Measurements from ENCODE around the gene GMFB. TPM values are rescaled to one million over a fixed set of nuclear protein-coding genes. Genes with fewer than 3 reads are reported as not detected.
"Not testable (repeated sequence)": the region's sequence is repeated elsewhere in the genome, so short reads cannot be mapped to it uniquely, and the experiment has no call there.

GMFB gene
- total RNA-seq, 1 donor from 2014 or later: 37.4 TPM

GRCh38 chr14:54462048-54462447, 26.7 kb downstream of the GMFB start:
- intact Hi-C loops (cut with micrococcal nuclease): no loop called here

GRCh38 chr14:54459106-54459505, 29.7 kb downstream of the GMFB start:
- intact Hi-C loops (cut with micrococcal nuclease): no loop called here

- intact Hi-C loops (cut with micrococcal nuclease): not testable (repeated sequence)
Measured at GRCh38 chr14:54458536-54458935, 30.2 kb downstream of the GMFB start.

GRCh38 chr14:54457609-54457996, 31.2 kb downstream of the GMFB start:
- intact Hi-C loops (cut with micrococcal nuclease): no loop called here

GRCh38 chr14:54456820-54457608, 31.8 kb downstream of the GMFB start:
- intact Hi-C loops (cut with micrococcal nuclease): not testable (repeated sequence)

- intact Hi-C loops (cut with micrococcal nuclease): no loop called here
Measured at GRCh38 chr14:54455363-54455762, 33.4 kb downstream of the GMFB start.

GRCh38 chr14:54453990-54454389, 34.8 kb downstream of the GMFB start:
- intact Hi-C loops (cut with micrococcal nuclease): not testable (repeated sequence)

GRCh38 chr14:54453252-54453651, 35.5 kb downstream of the GMFB start:
- intact Hi-C loops (cut with micrococcal nuclease): no loop called here

GRCh38 chr14:54451961-54452360, 36.8 kb downstream of the GMFB start:
- intact Hi-C loops (cut with micrococcal nuclease): no loop called here

- intact Hi-C loops (cut with micrococcal nuclease): no loop called here
Measured at GRCh38 chr14:54451121-54451601, 37.6 kb downstream of the GMFB start.

- intact Hi-C loops (cut with micrococcal nuclease): no loop called here
Measured at GRCh38 chr14:54450535-54450934, 38.2 kb downstream of the GMFB start.

GRCh38 chr14:54447231-54447692, 41.5 kb downstream of the GMFB start:
- intact Hi-C loops (cut with micrococcal nuclease): no loop called here

- intact Hi-C loops (cut with micrococcal nuclease): no loop called here
Measured at GRCh38 chr14:54446161-54446693, 42.6 kb downstream of the GMFB start.

GRCh38 chr14:54444681-54445080, 44.1 kb downstream of the GMFB start:
- intact Hi-C loops (cut with micrococcal nuclease): loop anchor here (5.0 kb wide), 2 partner anchors 438 to 1892 kb away; partner anchors contain the start of genes GPR137C and TXNDC16

- intact Hi-C loops (cut with micrococcal nuclease): loop anchor here (5.0 kb wide), 2 partner anchors 438 to 1892 kb away; partner anchors contain the start of genes GPR137C and TXNDC16
Measured at GRCh38 chr14:54443981-54444380, 44.8 kb downstream of the GMFB start.

- intact Hi-C loops (cut with micrococcal nuclease): loop anchor here (5.0 kb wide), 2 partner anchors 439 to 1891 kb away; partner anchors contain the start of genes GPR137C and TXNDC16
Measured at GRCh38 chr14:54442961-54443360, 45.8 kb downstream of the GMFB start.

- intact Hi-C loops (cut with micrococcal nuclease): loop anchor here (1.0 to 5.0 kb wide), 15 partner anchors 45 to 1889 kb away; partner anchors contain the start of genes CGRRF1, DDHD1, GPR137C and MAPK1IP1L
Measured at GRCh38 chr14:54440873-54441868, 47.6 kb downstream of the GMFB start, which contains the start of gene CNIH1. Gene CNIH1, minus strand, starts transcription at chr14:54441374. Its CDS starts 47 bp downstream, at chr14:54441327.

GRCh38 chr14:54440476-54440872, 48.3 kb downstream of the GMFB start:
- intact Hi-C loops (cut with micrococcal nuclease): loop anchor here (1.0 to 5.0 kb wide), 6 partner anchors 290 to 1888 kb away; partner anchors contain the start of genes DDHD1, GPR137C, SOCS4 and TXNDC16

- intact Hi-C loops (cut with micrococcal nuclease): loop anchor here (1.0 to 5.0 kb wide), 6 partner anchors 291 to 1888 kb away; partner anchors contain the start of genes DDHD1, GPR137C, SOCS4 and TXNDC16
Measured at GRCh38 chr14:54440037-54440436, 48.7 kb downstream of the GMFB start.

GRCh38 chr14:54438703-54439102, 50.1 kb downstream of the GMFB start:
- intact Hi-C loops (cut with micrococcal nuclease): no loop called here

- intact Hi-C loops (cut with micrococcal nuclease): not testable (repeated sequence)
Measured at GRCh38 chr14:54437954-54438353, 50.8 kb downstream of the GMFB start.
